ENCODE results near the gene DACH1. TPM values are rescaled to one million over a fixed set of nuclear protein-coding genes. Genes with fewer than 3 reads are reported as not detected.

DACH1 gene
- total and polyA plus RNA-seq, 4 donors = 1.4 to 42.3 (median 3.7) TPM

DNA sequence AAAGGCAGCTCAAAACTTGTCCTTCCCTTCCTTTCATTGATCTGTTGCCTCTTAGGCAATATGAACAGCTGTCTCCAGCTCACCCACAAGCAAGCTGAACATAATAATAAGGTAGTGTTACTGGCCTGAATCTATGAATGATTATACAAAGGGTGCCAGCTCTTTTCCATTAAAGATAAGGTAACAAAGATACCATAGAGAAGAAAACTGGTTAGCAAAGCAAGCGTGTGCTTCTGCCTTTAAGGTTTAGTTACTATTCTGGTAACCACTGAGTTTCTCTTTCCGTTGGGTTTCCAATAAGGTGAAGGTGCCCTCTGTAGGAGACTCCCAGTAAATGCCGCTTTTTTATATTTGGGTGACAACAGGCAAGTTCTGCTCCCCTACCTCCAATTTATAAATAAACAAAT is 12.1 kb upstream of the DACH1 start:
- Histone ChIP-seq H3K4me1 (ENCODE audit: control insufficient read depth in 5 of 5, insufficient read depth in 5 of 5, low read length in 5 of 5) (peaks cover 0 to 5% (median 0%) of the 10 kb centered on the region in 5 donors), H3K9ac (ENCODE audit: insufficient read depth in 1 of 2, low read length in 2 of 2) (peak overlapping the region in 1 of 2 donors; percentile 51), H3K27me3 (ENCODE audit: control insufficient read depth in 3 of 3, insufficient read depth in 3 of 3, low read length in 2 of 3) (no peaks in the 10 kb centered on the region)

GRCh38 chr13:71877256-71877653 is 10.3 kb upstream of the DACH1 start:
- Histone ChIP-seq H3K9me3 (ENCODE audit: control insufficient read depth in 4 of 4, insufficient read depth in 3 of 4, low read length in 3 of 4) (no peaks in the 10 kb centered on the region), H3K27ac (ENCODE audit: low read depth in 1 of 2, low read length in 1 of 2) (no peak overlapping the region), H3K27me3 (ENCODE audit: control insufficient read depth in 3 of 3, insufficient read depth in 3 of 3, low read length in 2 of 3) (no peaks in the 10 kb centered on the region), H3K4me1 (ENCODE audit: control insufficient read depth in 5 of 5, insufficient read depth in 5 of 5, low read length in 5 of 5) (peaks cover 0 to 5% (median 0%) of the 10 kb centered on the region in 5 donors), H3K36me3 (ENCODE audit: control insufficient read depth in 4 of 4, insufficient read depth in 4 of 4, low read length in 4 of 4) (no peaks in the 10 kb centered on the region), H3K9ac (ENCODE audit: insufficient read depth in 1 of 2, low read length in 2 of 2) (no peak overlapping the region), H3K4me3 (no peak overlapping the region)
- WGBS, 2 donors = 67 to 86% methylated on average over 5 of the region's 5 CpGs
- peak in 1 of 3 donors; percentile 12 for DNase-seq
- no peak for ATAC-seq (ENCODE audit: insufficient read depth, low FRiP score)
- TF ChIP-seq CTCF (IDR thresholded peaks at IDR 0.05; ENCODE audit: control extremely low read depth, extremely low read depth) = no peak

More for the DNA sequence above, 12.1 kb upstream of the DACH1 start:
- WGBS, 2 donors = 8 to 13% methylated on average over 3 of the region's 3 CpGs
- ATAC-seq (ENCODE audit: insufficient read depth, low FRiP score) (peak; percentile 78), DNase-seq (peak; percentile 16 to 73 (median 69))
- Histone ChIP-seq H3K9me3 (ENCODE audit: control insufficient read depth in 4 of 4, insufficient read depth in 3 of 4, low read length in 3 of 4) (no peaks in the 10 kb centered on the region), H3K36me3 (ENCODE audit: control insufficient read depth in 4 of 4, insufficient read depth in 4 of 4, low read length in 4 of 4) (no peaks in the 10 kb centered on the region), H3K27ac (ENCODE audit: low read depth in 1 of 2, low read length in 1 of 2) (no peak overlapping the region), H3K4me3 (no peak overlapping the region)
- TF ChIP-seq CTCF (IDR thresholded peaks at IDR 0.05; ENCODE audit: control extremely low read depth, extremely low read depth) = peak; percentile 20

GRCh38 chr13:71876648-71877255 is 9.7 kb upstream of the DACH1 start:
- no peak overlapping the region for H3K4me3 ChIP-seq
- no peak overlapping the region for H3K27ac ChIP-seq (ENCODE audit: low read depth in 1 of 2, low read length in 1 of 2)
- H3K27me3 ChIP-seq (ENCODE audit: control insufficient read depth in 3 of 3, insufficient read depth in 3 of 3, low read length in 2 of 3) = no peaks in the 10 kb centered on the region
- ATAC-seq (ENCODE audit: insufficient read depth, low FRiP score) (no peak), DNase-seq (no peak)
- no peaks in the 10 kb centered on the region for H3K9me3 ChIP-seq (ENCODE audit: control insufficient read depth in 4 of 4, insufficient read depth in 3 of 4, low read length in 3 of 4)
- TF ChIP-seq CTCF (IDR thresholded peaks at IDR 0.05; ENCODE audit: control extremely low read depth, extremely low read depth) = no peak
- H3K36me3 ChIP-seq (ENCODE audit: control insufficient read depth in 4 of 4, insufficient read depth in 4 of 4, low read length in 4 of 4) = no peaks in the 10 kb centered on the region
- H3K4me1 ChIP-seq (ENCODE audit: control insufficient read depth in 5 of 5, insufficient read depth in 5 of 5, low read length in 5 of 5) = peaks cover 0 to 5% (median 0%) of the 10 kb centered on the region in 5 donors
- no peak overlapping the region for H3K9ac ChIP-seq (ENCODE audit: insufficient read depth in 1 of 2, low read length in 2 of 2)
- WGBS, 2 donors = 61 to 68% methylated on average over 2 of the region's 2 CpGs

- H3K9ac ChIP-seq (ENCODE audit: insufficient read depth in 1 of 2, low read length in 2 of 2) = no peak overlapping the region
- DNase-seq (no peak), ATAC-seq (ENCODE audit: insufficient read depth, low FRiP score) (no peak)
- H3K4me1 ChIP-seq (ENCODE audit: control insufficient read depth in 5 of 5, insufficient read depth in 5 of 5, low read length in 5 of 5) = peaks cover 0 to 5% (median 0%) of the 10 kb centered on the region in 5 donors
- no peak for TF ChIP-seq CTCF (IDR thresholded peaks at IDR 0.05; ENCODE audit: control extremely low read depth, extremely low read depth)
- no peaks in the 10 kb centered on the region for H3K9me3 ChIP-seq (ENCODE audit: control insufficient read depth in 4 of 4, insufficient read depth in 3 of 4, low read length in 3 of 4)
- H3K36me3 ChIP-seq (ENCODE audit: control insufficient read depth in 4 of 4, insufficient read depth in 4 of 4, low read length in 4 of 4) = no peaks in the 10 kb centered on the region
- 89 to 97% methylated on average over 5 of the region's 5 CpGs for whole genome bisulfite sequencing, 2 donors
- H3K4me3 ChIP-seq = no peak overlapping the region
- H3K27me3 ChIP-seq (ENCODE audit: control insufficient read depth in 3 of 3, insufficient read depth in 3 of 3, low read length in 2 of 3) = no peaks in the 10 kb centered on the region
- H3K27ac ChIP-seq (ENCODE audit: low read depth in 1 of 2, low read length in 1 of 2) = no peak overlapping the region
Measured at GRCh38 chr13:71875823-71876222, 8.8 kb upstream of the DACH1 start.
